CD4-positive, alpha-beta T cell treated with Interleukin-17A for 1 hour (primary cell): ENCODE measurements around the gene BBC3.
"Not testable (repeated sequence)": the region's sequence is repeated elsewhere in the genome, so short reads cannot be mapped to it uniquely, and the experiment has no call there.

Source experiments
- DNase-seq: peaks from one replicate; pipeline ENCODE4 v3.0.0-alpha.2; 2020

Gene BBC3

GRCh38 chr19:47257411-47258169 is 26.6 kb upstream of the BBC3 start:
- DNase-seq = no peak

GRCh38 chr19:47256693-47257410 is 25.9 kb upstream of the BBC3 start:
- peak; percentile 99 for DNase-seq

GRCh38 chr19:47255879-47256692 is 25.1 kb upstream of the BBC3 start, which contains the start of gene CCDC9:
Gene CCDC9 (plus strand): TSS chr19:47256525. CDS start chr19:47258401, 1,876 bp downstream.
- peak; percentile 95 for DNase-seq

GRCh38 chr19:47253970-47254369 is 23.0 kb upstream of the BBC3 start:
- no peak for DNase-seq

- no peak for DNase-seq
These were observed 22.5 kb upstream of the BBC3 start for GRCh38 chr19:47253467-47253881.

GRCh38 chr19:47253016-47253415 is 22.0 kb upstream of the BBC3 start:
- not testable (repeated sequence) for DNase-seq

GRCh38 chr19:47247308-47247990 is 16.4 kb upstream of the BBC3 start:
- peak; percentile 85 for DNase-seq

GRCh38 chr19:47243776-47244547 is 13.0 kb upstream of the BBC3 start:
- peak; percentile 94 for DNase-seq

GRCh38 chr19:47243364-47243775 is 12.4 kb upstream of the BBC3 start:
- DNase-seq = no peak

- peak; percentile 39 for DNase-seq
These were observed 11.0 kb upstream of the BBC3 start for GRCh38 chr19:47241919-47242577.

- DNase-seq = peak; percentile 94
These were observed 10.3 kb upstream of the BBC3 start for GRCh38 chr19:47240996-47241918.

GRCh38 chr19:47240556-47240955 is 9.6 kb upstream of the BBC3 start:
- no peak for DNase-seq

GRCh38 chr19:47239610-47240296 is 8.8 kb upstream of the BBC3 start:
- DNase-seq = peak; percentile 89

GRCh38 chr19:47239152-47239551 is 8.2 kb upstream of the BBC3 start:
- peak; percentile 32 for DNase-seq

GRCh38 chr19:47236072-47236675 is 5.2 kb upstream of the BBC3 start:
- no peak for DNase-seq

GRCh38 chr19:47232422-47233211 is 1.6 kb upstream of the BBC3 start:
- peak; percentile 26 for DNase-seq

- DNase-seq = peak; percentile 94
These were observed 436 bp upstream of the BBC3 start for GRCh38 chr19:47231215-47232054.
